CD4-positive, alpha-beta T cell treated with Interleukin-1 beta for 1 hour (primary cell): ENCODE data around the gene PLEK2.
"Not testable (repeated sequence)": the region's sequence is repeated elsewhere in the genome, so short reads cannot be mapped to it uniquely, and the experiment has no call there.

Experiments used
- DNase-seq, 2 donors: peaks; one replicate each; pipeline ENCODE4 v3.0.0-alpha.2; 2020 to 2022

The PLEK2 gene

DNA sequence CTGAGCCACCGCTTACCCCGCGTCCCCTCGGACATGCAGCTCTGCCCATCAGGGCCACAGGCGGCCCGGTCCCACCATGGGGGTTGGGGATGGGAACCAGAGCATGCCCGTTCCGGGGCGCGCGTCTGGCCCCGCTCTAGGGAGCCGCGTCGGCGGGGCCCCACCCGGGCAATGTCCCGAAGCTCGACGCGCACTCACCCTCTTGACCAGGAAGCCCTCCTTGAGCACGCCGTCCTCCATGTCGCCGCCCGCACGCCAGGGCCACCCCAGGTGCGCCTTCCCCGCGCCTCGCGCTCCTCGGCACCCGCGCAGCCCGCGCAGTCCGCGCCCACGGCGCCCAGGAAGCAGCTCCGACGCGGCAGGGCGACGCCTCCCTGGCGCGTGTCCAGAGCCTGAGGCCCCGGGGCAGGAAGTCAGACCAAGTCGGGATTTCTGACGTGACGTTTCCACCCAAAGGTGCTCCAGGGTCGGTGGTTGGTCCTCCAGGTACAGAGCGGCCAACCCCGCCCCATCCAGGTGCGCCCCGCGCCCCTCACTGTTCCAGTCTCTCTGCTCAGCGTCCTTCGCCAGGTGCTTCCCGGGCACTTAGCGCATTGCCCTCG lies at the start of gene PLEK2:
PLEK2 (minus strand) TSS at position 346 of the 602 bp plus-strand sequence; CDS start at position 240, 106 bp downstream.
- DNase-seq: peak; percentile 44 to 48

GRCh38 chr14:67461341-67461985 lies 49.5 kb upstream of the PLEK2 start:
- no peak for DNase-seq

- no peak for DNase-seq
Measured at GRCh38 chr14:67459336-67459735, 47.4 kb upstream of the PLEK2 start.

DNA sequence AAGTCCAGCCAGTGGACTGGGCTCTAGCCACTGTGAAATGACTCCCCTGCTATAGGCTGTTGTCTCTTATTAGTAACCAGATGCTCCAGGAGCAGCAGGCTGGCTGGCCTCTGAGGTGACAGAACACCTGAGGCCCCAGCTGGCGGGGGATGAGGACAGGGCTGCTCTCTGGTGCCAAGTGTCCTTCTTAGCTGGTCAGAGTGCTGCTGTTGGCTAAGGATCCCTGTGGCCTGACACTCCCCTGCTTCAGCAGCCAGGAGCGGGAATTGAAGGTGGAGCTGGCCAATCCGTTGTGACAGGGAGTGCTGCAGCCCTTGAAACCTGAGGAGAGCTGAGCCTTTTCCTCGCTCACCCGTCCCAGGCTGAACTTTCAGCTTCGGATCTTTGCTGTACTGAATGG lies 45.8 kb upstream of the PLEK2 start:
- no peak for DNase-seq

- DNase-seq: no peak
Measured at GRCh38 chr14:67456732-67457131, 44.8 kb upstream of the PLEK2 start.

DNA sequence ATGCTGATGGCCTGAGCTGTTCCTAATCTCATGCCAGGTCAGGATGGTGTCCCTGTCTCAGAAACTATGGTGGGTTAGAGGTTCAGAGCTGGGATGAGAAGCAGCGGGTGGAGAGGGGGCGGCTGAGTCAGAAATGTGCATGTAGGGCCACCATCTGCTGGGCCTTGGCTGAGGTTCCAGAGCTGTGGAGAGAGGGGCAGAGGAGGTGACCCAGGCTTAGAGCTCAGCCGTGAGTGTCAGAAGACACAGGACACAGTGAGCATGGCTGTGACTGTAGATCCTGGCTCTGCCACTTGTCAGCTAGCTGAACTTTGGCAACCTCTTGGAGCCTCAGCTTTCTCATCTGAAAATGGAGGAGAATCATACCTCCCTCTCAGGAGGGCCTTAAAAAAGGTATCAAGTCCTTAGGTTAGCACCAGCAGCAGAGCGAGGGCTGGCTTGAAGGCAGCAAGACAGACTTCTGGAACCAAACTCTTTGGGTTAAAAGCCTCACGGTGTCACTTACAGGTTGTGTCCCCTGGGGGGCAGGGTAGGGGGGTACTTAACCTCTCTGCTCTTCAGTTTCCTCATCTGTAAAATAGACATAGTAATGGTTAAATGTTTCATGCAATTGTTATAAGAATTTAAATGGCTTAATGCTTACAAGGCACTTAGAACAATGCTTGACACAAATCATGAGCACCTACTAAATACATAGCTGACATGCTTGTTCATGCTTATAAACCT lies 41.8 kb upstream of the PLEK2 start:
- DNase-seq: no peak

- not testable (repeated sequence) for DNase-seq
Measured at GRCh38 chr14:67451667-67452066, 39.7 kb upstream of the PLEK2 start.

DNA sequence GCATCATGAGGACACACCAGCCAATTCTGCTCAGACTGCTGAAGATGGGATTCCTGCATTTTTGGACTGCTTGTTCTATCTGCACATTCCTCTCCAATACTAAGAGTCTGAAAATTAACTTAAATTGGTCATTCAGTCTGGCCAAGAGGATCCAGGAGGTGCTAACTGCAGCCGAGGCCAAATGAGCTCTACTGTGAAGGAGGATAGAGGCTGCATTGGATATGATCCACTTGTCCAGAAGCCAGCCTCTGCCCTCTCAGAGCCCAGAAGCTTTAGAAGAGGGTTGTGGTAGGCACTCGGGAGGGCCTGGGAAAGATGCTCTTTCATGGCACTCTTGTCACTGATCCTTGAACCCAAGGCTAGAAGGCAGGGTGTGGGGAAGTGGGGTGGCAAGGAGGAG lies 37.1 kb upstream of the PLEK2 start:
- DNase-seq: no peak

DNA sequence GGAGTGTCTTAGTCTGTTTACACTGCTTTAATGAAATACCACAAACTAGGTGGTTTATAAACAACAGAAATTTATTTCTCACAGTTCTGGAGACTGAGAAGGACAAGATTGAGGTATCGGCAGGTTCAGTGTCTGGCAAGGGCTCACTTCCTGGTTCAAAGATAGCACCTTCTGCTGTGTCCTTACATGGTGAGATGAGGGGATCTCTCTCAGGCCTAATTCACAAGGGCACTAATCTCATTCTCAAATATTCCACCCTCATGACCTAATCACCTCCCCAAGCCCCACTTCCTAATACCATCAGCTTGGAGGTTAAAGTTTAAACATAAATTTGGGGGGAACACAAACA lies 35.0 kb upstream of the PLEK2 start:
- DNase-seq: no peak

DNA sequence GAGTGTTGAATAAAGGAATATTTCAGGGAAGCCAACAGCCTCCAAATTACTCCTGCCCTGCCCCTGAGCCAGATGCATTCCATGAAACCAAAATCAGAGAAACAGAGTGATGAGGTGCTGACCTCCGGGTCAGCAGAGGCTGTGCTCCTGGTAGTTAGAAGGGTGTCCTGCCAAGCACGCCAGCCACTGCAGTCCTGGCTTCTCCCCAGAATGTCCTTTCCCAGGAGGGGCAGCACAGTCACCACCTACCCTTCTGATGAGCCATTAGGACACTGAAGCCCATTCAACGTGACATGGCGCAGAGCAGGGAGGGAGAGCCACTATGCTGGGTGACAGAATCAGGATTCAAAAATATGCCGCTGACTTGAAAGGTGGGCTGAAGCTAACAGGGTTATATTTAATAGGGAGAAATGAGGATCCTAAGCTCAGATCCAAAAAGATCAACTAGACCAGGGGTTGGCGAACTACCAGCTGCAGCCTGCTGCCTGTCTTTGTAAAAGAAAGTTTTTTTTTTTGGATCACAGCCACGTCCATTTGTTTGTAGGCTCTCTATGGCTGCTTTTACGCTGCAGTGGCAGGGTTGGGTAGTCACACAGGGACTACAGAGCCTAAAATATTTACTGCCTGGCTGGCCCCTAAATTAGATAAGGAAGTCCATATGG lies 34.5 kb upstream of the PLEK2 start:
- DNase-seq: no peak

- DNase-seq: no peak
Measured at GRCh38 chr14:67444395-67444794, 32.4 kb upstream of the PLEK2 start.

DNA sequence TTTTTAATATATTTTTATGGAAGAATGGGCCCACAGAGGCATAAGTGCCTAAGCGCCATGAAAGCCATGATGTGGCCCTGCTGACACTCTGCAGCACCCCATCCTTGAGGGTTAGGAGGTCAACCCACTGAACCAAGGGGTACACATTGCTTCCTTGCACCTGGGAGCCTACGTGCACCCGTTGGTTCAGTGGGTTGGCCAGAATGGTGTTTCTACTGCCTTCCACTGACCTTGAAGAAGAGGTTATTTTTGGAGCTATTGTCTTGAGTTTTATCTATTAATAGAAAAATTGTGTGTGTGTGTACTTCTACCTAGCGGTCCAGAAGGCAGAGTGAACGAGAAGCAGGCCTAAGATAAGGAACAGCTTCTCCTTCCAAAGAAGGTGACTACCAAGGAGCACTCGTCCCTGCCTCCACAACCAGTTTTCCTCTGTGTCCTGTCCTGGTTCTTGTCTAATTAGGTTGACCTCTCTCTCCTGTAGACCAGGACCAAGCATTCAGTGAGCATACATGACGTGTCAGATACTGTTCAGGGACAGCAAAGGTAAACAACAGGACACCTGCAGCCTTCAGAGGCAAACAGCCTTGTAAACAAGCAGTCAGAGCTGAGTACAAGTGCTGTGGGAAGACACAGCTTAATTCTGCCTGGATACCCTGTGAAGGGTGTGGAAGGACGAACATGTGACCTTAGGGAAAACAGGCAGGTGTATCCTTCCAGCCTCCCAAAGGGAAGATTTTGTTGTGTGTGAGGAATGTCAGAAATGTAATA lies 30.4 kb upstream of the PLEK2 start:
- no peak for DNase-seq

GRCh38 chr14:67441672-67442071 lies 29.7 kb upstream of the PLEK2 start:
- DNase-seq: no peak

DNA sequence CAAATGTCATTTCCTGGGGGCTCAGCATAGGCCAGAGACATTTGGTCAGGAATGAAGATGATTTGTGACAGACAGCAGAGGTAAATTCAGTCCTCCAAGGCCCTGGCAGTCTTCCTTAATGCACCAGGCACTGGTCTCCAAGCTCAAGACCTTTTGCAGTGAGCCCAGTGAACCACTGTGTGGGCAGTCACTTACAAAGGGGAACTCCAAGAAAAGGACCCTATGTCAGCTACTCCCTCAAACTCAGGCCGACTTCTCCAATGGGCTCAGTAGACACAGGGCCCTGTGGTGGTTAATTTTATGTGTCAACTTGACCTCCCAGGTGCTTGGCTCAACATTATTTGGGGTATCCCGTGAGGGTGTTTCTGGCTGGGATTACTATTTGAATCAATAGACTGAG lies 29.3 kb upstream of the PLEK2 start:
- DNase-seq: no peak

DNA sequence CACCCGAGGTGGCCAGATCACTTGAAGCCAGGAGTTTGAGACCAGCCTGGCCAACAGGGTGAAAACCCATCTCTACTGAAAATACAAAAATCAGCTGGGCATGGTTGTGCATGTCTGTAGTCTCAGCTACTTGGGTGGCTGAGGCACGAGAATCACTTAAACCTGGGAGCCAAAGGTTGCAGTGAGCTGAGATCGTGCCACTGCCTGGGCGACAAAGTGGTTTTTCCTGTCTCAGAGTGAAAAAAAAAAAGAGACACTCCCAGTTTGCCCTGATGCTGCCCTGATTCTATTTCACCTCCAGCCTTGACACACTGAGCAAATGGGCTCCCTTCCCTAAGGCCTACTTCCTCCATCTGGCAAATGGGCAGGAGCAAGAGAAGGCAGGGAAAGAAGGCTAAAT lies 28.5 kb upstream of the PLEK2 start:
- no peak for DNase-seq

DNA sequence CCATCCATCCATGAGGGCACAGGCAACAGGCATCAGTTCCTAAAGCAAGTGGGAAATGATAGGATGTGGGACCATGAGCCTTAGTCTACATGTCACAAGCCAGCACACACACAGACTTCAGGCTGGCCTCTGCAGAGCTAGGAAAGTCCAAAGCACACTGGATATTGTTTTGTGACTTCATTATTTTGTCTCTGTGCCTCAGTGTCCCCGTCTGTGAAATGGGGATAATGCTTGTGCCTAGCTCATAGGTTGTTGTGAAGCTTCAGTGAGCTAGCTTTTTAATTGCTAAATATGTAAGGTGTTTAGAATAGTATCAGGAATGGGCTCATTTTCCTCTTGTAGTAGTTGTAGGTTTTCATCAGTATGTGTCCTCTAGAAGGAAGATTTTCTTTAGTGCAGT lies 27.0 kb upstream of the PLEK2 start:
- no peak for DNase-seq

GRCh38 chr14:67436006-67436866 lies 24.3 kb upstream of the PLEK2 start:
- no peak for DNase-seq

DNA sequence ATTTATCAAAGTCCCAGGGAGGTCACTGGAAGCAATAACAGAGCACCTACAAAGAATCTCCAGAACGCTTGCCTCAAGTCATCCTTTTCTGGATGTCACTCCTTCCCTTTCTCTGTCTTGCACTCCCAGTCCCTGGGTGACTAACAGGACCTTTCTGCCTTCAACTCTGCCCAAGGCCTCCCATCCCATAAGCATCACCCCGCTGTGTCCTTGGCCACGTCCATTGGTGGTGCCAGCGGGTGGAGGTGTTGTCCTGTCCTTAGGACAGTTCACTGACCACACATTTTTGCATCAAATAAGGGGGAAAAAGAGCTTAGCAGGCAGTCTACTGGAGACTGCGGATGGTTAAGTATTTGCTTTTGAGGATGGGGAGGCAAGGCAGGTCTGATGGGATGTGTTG lies 23.6 kb upstream of the PLEK2 start:
- no peak for DNase-seq

GRCh38 chr14:67432050-67432564 lies 20.1 kb upstream of the PLEK2 start:
- no peak for DNase-seq

- no peak for DNase-seq
Measured at GRCh38 chr14:67429510-67430205, 17.7 kb upstream of the PLEK2 start.

DNA sequence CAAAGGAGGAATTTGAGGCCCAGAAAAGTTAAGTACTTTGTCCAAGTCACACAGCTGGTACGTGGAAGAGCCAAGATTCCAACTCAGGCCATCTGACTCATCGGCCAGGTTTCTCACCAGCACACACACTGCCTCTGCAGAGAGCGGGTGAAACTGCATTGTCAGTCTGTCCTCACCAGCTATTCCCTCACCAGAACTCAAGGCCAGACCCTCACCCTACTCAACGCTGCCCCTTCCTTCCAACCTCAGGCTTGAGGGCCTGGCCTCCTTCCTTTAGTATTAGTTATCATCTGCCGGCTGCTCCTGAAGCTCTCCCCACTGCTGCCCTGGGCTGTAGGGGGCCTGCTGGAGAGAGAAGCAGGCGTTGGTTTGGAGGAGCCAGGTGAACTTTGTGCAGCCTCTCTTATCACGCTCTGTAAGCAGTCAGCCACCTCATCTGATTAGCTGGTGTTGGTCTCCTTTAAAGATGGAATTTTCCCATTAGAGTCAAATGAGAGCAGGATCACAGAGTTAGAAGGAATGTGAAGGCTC lies 16.6 kb upstream of the PLEK2 start:
- no peak for DNase-seq
